Stimulated activated CD4-positive, alpha-beta T cell treated with anti-CD3 and anti-CD28 coated beads, Interleukin-1b, Interleukin-23, amount 100 ng/mL, for 4 hours (primary cell): ENCODE results near the gene SOBP.

Source experiments
- DNase-seq, 2 donors: peaks; one replicate each; pipeline ENCODE4 v3.0.0-alpha.2; 2020; ENCODE audit warnings: low read depth in 2 of 2

Gene SOBP

GRCh38 chr6:107584726-107585125, 94.8 kb downstream of the SOBP start:
- DNase-seq = no peak

GRCh38 chr6:107585815-107586435, 96.0 kb downstream of the SOBP start:
- no peak for DNase-seq

GRCh38 chr6:107587451-107587850, 97.5 kb downstream of the SOBP start:
- DNase-seq = no peak

- DNase-seq = no peak
These were observed 99.3 kb downstream of the SOBP start for GRCh38 chr6:107589199-107589598.

GRCh38 chr6:107589934-107590333, 100.0 kb downstream of the SOBP start:
- DNase-seq = no peak

GRCh38 chr6:107590378-107590777, 100.5 kb downstream of the SOBP start:
- DNase-seq = no peak

- no peak for DNase-seq
These were observed 101.4 kb downstream of the SOBP start for GRCh38 chr6:107591346-107591745.

- DNase-seq = no peak
These were observed 102.9 kb downstream of the SOBP start for GRCh38 chr6:107592806-107593205.

GRCh38 chr6:107594736-107595135, 104.8 kb downstream of the SOBP start:
- DNase-seq = no peak

- no peak for DNase-seq
These were observed 108.2 kb downstream of the SOBP start for GRCh38 chr6:107598091-107598490.

- DNase-seq = no peak
These were observed 109.1 kb downstream of the SOBP start for GRCh38 chr6:107599043-107599442.

- DNase-seq = no peak
These were observed 110.2 kb downstream of the SOBP start for GRCh38 chr6:107600121-107600520.

GRCh38 chr6:107600936-107601335, 111.0 kb downstream of the SOBP start:
- no peak for DNase-seq

- DNase-seq = no peak
These were observed 111.5 kb downstream of the SOBP start for GRCh38 chr6:107601406-107601805.

- no peak for DNase-seq
These were observed 112.5 kb downstream of the SOBP start for GRCh38 chr6:107602321-107603005.

GRCh38 chr6:107603006-107603370, 113.1 kb downstream of the SOBP start:
- DNase-seq = no peak

- no peak for DNase-seq
These were observed 114.6 kb downstream of the SOBP start for GRCh38 chr6:107604549-107604948.

GRCh38 chr6:107606407-107606806, 116.5 kb downstream of the SOBP start:
- no peak for DNase-seq

GRCh38 chr6:107607116-107607515, 117.2 kb downstream of the SOBP start:
- DNase-seq = no peak

- DNase-seq = no peak
These were observed 121.3 kb downstream of the SOBP start for GRCh38 chr6:107611094-107611810.

- DNase-seq = no peak
These were observed 123.0 kb downstream of the SOBP start for GRCh38 chr6:107612762-107613415.

GRCh38 chr6:107613651-107614379, 123.9 kb downstream of the SOBP start:
- DNase-seq = no peak
